ENCODE data around the gene SEC14L3. TPM values are rescaled to one million over a fixed set of nuclear protein-coding genes. Genes with fewer than 3 reads are reported as not detected.

Gene SEC14L3
- total RNA-seq: under 1 TPM in 1 of 4 donors, not detected in 3; 0.25 TPM

- H3K4me3 ChIP-seq (ENCODE audit: low read depth, poor library complexity, severe bottlenecking): no peak within 1 kb of the TSS
- intact Hi-C loops (cut with DNase I; ENCODE audit: low total_unique reads): no loop called here
- TF ChIP-seq CTCF (IDR thresholded peaks at IDR 0.05) (no peak), POLR2A (IDR thresholded peaks at IDR 0.05) (no peak)
- 74 to 75% methylated on average over 9 to 10 of the region's 13 CpGs for WGBS, 2 donors
- no peak for DNase-seq (ENCODE audit: low spot score in 2 of 2)
Observed at GRCh38 chr22:30471616-30472318, at the start of gene SEC14L3. Gene SEC14L3 (minus strand): TSS chr22:30472017. CDS start chr22:30471958, 59 bp downstream.

GRCh38 chr22:30519842-30520425 is 48.1 kb upstream of the SEC14L3 start:
- no peak for DNase-seq (ENCODE audit: low spot score in 2 of 2)
- TF ChIP-seq CTCF (IDR thresholded peaks at IDR 0.05) (no peak), POLR2A (IDR thresholded peaks at IDR 0.05) (no peak)
- 82 to 89% methylated on average over 6 to 7 of the region's 7 CpGs for WGBS, 2 donors
- no peak overlapping the region for H3K4me3 ChIP-seq (ENCODE audit: low read depth, poor library complexity, severe bottlenecking)
- intact Hi-C loops (cut with DNase I; ENCODE audit: low total_unique reads): no loop called here

GRCh38 chr22:30516731-30517130 is 44.9 kb upstream of the SEC14L3 start:
- no peak for DNase-seq (ENCODE audit: low spot score in 2 of 2)
- H3K4me3 ChIP-seq (ENCODE audit: low read depth, poor library complexity, severe bottlenecking): no peak overlapping the region
- intact Hi-C loops (cut with DNase I; ENCODE audit: low total_unique reads): no loop called here
- WGBS, 2 donors: 85 to 91% methylated on average over 5 of the region's 5 CpGs
- TF ChIP-seq POLR2A (IDR thresholded peaks at IDR 0.05) (no peak), CTCF (IDR thresholded peaks at IDR 0.05) (no peak)

GRCh38 chr22:30516273-30516672 is 44.5 kb upstream of the SEC14L3 start:
- 88 to 93% methylated on average over 6 of the region's 6 CpGs for WGBS, 2 donors
- H3K4me3 ChIP-seq (ENCODE audit: low read depth, poor library complexity, severe bottlenecking): no peak overlapping the region
- no peak for DNase-seq (ENCODE audit: low spot score in 2 of 2)
- intact Hi-C loops (cut with DNase I; ENCODE audit: low total_unique reads): no loop called here
- no peak for TF ChIP-seq CTCF (IDR thresholded peaks at IDR 0.05)
- TF ChIP-seq POLR2A (IDR thresholded peaks at IDR 0.05): no peak

- TF ChIP-seq CTCF (IDR thresholded peaks at IDR 0.05) (no peak), POLR2A (IDR thresholded peaks at IDR 0.05) (no peak)
- WGBS, 2 donors: 71 to 82% methylated on average over 4 of the region's 4 CpGs
- intact Hi-C loops (cut with DNase I; ENCODE audit: low total_unique reads): no loop called here
- H3K4me3 ChIP-seq (ENCODE audit: low read depth, poor library complexity, severe bottlenecking): no peak overlapping the region
- no peak for DNase-seq (ENCODE audit: low spot score in 2 of 2)
Observed at GRCh38 chr22:30514252-30514651, 42.4 kb upstream of the SEC14L3 start.
